ENCODE measurements around the gene NT5C1A. TPM values are rescaled to one million over a fixed set of nuclear protein-coding genes. Genes with fewer than 3 reads are reported as not detected.

The NT5C1A gene
- total RNA-seq, 2 donors from 2014 or later, result 2.3 to 3.1 TPM

- TF ChIP-seq CTCF (IDR thresholded peaks at IDR 0.05) (peak in 5 of 7 experiments; percentile 18 to 61 (median 47)), POLR2A (IDR thresholded peaks at IDR 0.05) (no peak)
- WGBS, 2 donors, result 48 to 88% methylated on average over 24 to 42 of the region's 42 CpGs
- intact Hi-C loops (cut with DNase I), result loop anchor here (5.0 kb wide), 2 partner anchors 43 to 108 kb away; no protein-coding TSS in a partner anchor
- Histone ChIP-seq H3K4me3 (no peak overlapping the region), H3K9me3 (no peaks in the 10 kb centered on the region), H3K36me3 (replicated peaks in 1 of 2; ENCODE audit: insufficient read depth in 1 of 2, low read depth in 2 of 2) (no peaks in the 10 kb centered on the region), H3K27me3 (no peaks in the 10 kb centered on the region), H3K27ac (no peak overlapping the region), H3K4me1 (peaks cover 4% of the 10 kb centered on the region)
- no peak for ATAC-seq
- peak in 3 of 4 donors; percentile 53 to 68 (median 60) for DNase-seq
These were observed 62.1 kb downstream of the NT5C1A start for GRCh38 chr1:39609618-39610331.

Other genes starting within 250 kb of the NT5C1A start
- gene BMP8A, start 180.5 kb downstream of the NT5C1A start, total RNA-seq, result 1 to 10 TPM in 1 of 2 donors, not detected in 1; 5.7 TPM
- gene PABPC4, start 95.3 kb downstream of the NT5C1A start, total RNA-seq, result 100 to 1,000 TPM; 419 to 540 TPM
- gene HEYL, start 32.5 kb downstream of the NT5C1A start, total RNA-seq, result 10 to 100 TPM; 33.6 to 33.7 TPM
- 1 to 10 TPM in 1 of 2 donors, under 1 TPM in 1; 0.66 to 9.1 TPM for gene HPCAL4, start 19.3 kb upstream of the NT5C1A start, total RNA-seq
- gene PPIE, start 66.8 kb upstream of the NT5C1A start, total RNA-seq, result 10 to 100 TPM; 25.9 to 33.6 TPM
- gene OXCT2, start 99.2 kb upstream of the NT5C1A start, total RNA-seq, result 1 to 10 TPM; 2.6 to 4.6 TPM
- gene BMP8B, start 116.8 kb upstream of the NT5C1A start, total RNA-seq, result 1 to 10 TPM; 2.3 to 5.4 TPM
- 10 to 100 TPM; 15.8 to 30.7 TPM for gene TRIT1, start 211.4 kb upstream of the NT5C1A start, total RNA-seq
- gene MYCL, start 229.8 kb upstream of the NT5C1A start, total RNA-seq, result 10 to 100 TPM; 28.3 to 33.0 TPM